ENCODE results near the gene GLYR1.

The GLYR1 gene

DNA sequence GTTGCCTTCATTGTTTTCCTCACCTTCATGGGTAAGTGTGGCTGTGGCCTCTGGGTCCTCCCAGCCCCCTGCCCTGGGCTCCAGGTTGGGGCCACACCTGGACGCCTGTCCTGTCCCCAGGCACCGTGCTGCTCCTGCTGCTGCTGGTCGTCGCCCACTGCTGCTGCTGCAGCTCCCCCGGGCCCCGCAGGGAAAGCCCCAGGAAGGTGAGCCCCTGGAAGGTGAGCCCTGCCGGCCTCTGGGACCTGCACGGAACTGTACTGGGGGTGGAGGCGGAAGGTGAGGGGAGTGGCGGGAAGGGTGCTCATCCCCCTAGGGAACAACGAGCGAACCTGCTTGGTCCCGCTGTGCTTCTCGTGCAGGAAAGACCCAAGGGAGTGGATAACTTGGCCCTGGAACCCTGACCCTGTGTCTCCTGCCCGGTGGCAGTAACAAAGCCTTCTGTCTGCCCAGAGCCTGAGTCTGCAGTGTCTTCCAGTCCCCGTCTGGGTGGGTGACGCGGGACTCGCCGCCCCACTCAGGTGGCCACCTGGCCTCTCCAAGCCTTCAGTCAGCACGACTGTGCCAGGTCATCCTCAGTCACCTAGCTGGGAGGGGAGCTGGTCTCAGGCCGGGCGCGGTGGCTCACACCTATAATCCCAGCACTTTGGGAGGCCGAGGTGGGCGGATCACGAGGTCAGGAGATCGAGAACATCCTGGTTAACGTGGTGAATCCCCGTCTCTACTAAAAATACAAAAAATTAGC, 51.1 kb downstream of the GLYR1 start:
- TF ChIP-seq, protein P1, sequence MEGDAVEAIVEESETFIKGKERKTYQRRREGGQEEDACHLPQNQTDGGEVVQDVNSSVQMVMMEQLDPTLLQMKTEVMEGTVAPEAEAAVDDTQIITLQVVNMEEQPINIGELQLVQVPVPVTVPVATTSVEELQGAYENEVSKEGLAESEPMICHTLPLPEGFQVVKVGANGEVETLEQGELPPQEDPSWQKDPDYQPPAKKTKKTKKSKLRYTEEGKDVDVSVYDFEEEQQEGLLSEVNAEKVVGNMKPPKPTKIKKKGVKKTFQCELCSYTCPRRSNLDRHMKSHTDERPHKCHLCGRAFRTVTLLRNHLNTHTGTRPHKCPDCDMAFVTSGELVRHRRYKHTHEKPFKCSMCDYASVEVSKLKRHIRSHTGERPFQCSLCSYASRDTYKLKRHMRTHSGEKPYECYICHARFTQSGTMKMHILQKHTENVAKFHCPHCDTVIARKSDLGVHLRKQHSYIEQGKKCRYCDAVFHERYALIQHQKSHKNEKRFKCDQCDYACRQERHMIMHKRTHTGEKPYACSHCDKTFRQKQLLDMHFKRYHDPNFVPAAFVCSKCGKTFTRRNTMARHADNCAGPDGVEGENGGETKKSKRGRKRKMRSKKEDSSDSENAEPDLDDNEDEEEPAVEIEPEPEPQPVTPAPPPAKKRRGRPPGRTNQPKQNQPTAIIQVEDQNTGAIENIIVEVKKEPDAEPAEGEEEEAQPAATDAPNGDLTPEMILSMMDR (IDR thresholded peaks at IDR 0.05; ENCODE audit: insufficient read depth, low read length, missing control alignments) = no peak
- ChIA-PET CTCF (no interaction called here), POLR2A (no interaction called here)
- no peak for DNase-seq (ENCODE audit: low read depth, low spot score)
- no peak overlapping the region for H3K4me3 ChIP-seq (ENCODE audit: low read depth, low read length)

DNA sequence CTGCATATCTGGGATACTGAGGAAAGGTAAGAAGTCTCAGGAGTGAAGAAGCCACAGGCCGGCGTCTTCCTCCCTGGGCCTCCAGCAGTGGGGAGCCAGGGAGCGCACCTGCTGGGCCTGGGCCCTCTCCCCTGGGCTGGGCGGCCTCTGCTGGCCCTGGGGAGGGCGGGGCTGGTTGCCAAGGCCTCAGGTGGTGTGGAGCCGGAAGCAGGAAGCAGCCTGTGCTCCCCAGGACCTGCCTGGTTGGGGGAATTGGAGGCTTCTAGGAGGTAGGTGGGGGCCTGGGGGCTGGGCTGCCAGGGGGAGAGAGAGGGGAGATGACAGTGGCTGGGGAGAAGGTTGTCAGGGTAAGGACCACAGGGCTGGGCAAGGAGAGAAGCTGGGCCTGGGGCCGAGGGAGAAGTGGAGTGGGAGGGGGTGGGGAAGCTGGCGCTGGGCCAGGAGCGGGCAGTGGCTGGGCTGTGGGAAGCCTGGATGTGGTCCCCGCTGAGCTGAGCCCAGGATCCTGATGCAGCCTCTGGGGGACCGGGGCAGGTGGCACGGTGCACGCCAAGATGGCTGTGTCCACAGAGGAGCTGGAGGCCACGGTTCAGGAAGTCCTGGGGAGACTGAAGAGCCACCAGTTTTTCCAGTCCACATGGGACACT, 51.8 kb downstream of the GLYR1 start, which contains the start of gene SMIM22:
TSS of gene SMIM22 (plus strand) at position 189 of the 647 bp plus-strand sequence. CDS start at position 555, 366 bp downstream.
- DNase-seq (ENCODE audit: low read depth, low spot score) = no peak
- POLR2A ChIA-PET = no interaction called here
- CTCF ChIA-PET = no interaction called here
- no peak within 1 kb of the TSS for H3K4me3 ChIP-seq (ENCODE audit: low read depth, low read length)
- TF ChIP-seq, protein P1 (IDR thresholded peaks at IDR 0.05; ENCODE audit: insufficient read depth, low read length, missing control alignments) = no peak

DNA sequence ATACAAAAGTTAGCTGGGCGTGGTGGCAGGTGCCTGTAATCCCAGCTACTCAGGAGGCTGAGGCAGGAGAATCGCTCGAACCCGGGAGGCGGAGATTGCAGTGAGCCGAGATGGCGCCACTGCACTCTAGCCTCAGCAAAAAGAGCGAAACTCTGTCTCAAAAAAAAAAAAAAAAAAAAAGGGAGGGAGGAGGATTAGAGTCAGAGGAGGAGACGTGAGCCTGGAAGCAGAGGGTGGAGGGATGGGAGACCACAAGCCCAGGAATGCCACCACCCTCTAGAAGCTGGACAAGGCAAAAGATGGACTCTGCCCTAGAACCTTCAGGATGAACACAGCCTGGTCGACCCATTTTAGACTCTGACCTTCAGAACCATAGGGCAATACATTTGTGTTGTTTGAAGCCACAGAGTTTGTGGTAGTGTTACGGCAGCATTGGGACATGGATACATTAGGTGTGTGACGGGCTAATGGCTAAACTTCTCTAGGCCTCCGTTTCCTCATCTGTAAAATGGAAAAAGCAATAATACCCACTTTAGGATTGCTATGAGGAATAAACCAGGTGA, 54.1 kb downstream of the GLYR1 start:
- ChIA-PET CTCF (no interaction called here), POLR2A (no interaction called here)
- no peak for DNase-seq (ENCODE audit: low read depth, low spot score)
- TF ChIP-seq, protein P1 (IDR thresholded peaks at IDR 0.05; ENCODE audit: insufficient read depth, low read length, missing control alignments) = no peak
- no peak overlapping the region for H3K4me3 ChIP-seq (ENCODE audit: low read depth, low read length)

DNA sequence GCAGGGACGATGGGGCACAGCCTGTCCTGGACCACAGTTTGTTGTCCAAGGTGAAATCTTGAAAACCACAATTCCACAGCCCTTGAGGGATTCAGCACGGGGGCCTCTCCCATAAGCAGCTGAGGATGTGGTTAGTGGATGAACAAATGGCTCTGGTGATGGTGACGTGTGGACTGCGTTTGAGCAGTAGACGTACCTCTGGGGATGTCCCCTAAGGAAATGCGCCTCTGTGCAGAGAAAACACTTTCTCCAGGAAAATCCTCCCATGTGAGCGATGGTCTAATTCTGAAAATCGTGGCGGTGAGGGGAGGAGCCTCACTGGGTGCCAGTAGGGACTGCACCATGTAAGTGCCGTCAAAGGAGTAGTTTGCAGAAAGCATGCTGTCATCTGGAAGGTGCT, 56.2 kb downstream of the GLYR1 start:
- no peak for DNase-seq (ENCODE audit: low read depth, low spot score)
- TF ChIP-seq, protein P1 (IDR thresholded peaks at IDR 0.05; ENCODE audit: insufficient read depth, low read length, missing control alignments) = no peak
- POLR2A ChIA-PET = no interaction called here
- CTCF ChIA-PET = no interaction called here
- H3K4me3 ChIP-seq (ENCODE audit: low read depth, low read length) = no peak overlapping the region

DNA sequence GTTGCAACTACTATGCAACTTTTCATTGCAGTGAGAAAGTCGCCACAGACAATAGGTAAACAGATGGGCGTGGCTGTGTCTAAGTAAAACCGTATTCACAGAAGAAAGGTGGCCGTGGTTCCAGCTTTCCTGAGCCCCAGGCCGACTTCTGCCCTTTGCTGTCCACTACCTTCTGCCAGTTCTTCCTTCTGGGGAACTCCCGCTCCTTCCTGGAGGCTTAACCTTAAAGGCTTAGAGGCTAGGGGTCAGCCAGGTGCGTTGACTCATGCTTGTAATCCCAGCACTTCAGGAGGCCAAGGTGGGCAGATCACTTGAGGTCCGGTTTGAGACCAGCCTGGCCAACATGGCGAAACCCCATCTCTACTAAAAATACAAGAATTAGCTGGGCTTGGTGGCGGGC, 56.8 kb downstream of the GLYR1 start:
- POLR2A ChIA-PET = no interaction called here

DNA sequence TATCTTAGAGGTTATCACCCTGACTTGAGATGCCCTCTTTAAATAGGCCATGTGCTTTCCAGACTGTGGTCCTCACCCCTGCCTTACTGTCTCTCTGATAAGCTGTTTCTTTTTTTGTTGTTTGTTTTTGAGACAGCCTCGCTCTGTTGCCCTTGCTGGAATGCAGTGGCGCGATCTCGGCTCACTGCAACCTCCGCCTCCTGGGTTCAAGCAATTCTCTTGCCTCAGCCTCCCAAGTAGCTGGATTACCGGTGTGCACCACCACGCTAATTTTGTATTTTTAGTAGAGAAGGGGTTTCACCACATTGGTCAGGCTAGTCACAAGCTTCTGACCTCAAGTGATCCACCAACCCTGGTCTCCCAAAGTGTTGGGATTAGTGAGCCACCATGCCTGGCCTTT, 58.2 kb downstream of the GLYR1 start:
- no peak overlapping the region for H3K4me3 ChIP-seq (ENCODE audit: low read depth, low read length)
- TF ChIP-seq, protein P1 (IDR thresholded peaks at IDR 0.05; ENCODE audit: insufficient read depth, low read length, missing control alignments) = no peak
- ChIA-PET POLR2A (no interaction called here), CTCF (no interaction called here)
- no peak for DNase-seq (ENCODE audit: low read depth, low spot score)

More for the DNA sequence above, 56.8 kb downstream of the GLYR1 start:
- CTCF ChIA-PET = no interaction called here
- TF ChIP-seq, protein P1 (IDR thresholded peaks at IDR 0.05; ENCODE audit: insufficient read depth, low read length, missing control alignments) = no peak
- no peak overlapping the region for H3K4me3 ChIP-seq (ENCODE audit: low read depth, low read length)
- DNase-seq (ENCODE audit: low read depth, low spot score) = no peak

All from AG04449 (cell line).